VCaP (cell line): Measurements from ENCODE around the gene PLCD1.
A peak's percentile ranks its signal among the peaks of the same experiment; 100 is the strongest.

ENCODE experiments used
- H3K27ac ChIP-seq: fragments of 450-650 bp; 2 replicates; pipeline ENCODE4 v1.5.1; 2017
- CTCF ChIP-seq: fragments of 450-650 bp; conservative IDR thresholded peaks from 2 replicates; pipeline ENCODE4 v1.5.1; 2017; ENCODE audit warnings: mild to moderate bottlenecking, moderate library complexity

PLCD1 gene

GRCh38 chr3:37989821-37990480 lies 39.5 kb downstream of the PLCD1 start:
- H3K27ac ChIP-seq = peak overlapping the region; percentile 10; the same call in 1 of the 2 replicates

DNA sequence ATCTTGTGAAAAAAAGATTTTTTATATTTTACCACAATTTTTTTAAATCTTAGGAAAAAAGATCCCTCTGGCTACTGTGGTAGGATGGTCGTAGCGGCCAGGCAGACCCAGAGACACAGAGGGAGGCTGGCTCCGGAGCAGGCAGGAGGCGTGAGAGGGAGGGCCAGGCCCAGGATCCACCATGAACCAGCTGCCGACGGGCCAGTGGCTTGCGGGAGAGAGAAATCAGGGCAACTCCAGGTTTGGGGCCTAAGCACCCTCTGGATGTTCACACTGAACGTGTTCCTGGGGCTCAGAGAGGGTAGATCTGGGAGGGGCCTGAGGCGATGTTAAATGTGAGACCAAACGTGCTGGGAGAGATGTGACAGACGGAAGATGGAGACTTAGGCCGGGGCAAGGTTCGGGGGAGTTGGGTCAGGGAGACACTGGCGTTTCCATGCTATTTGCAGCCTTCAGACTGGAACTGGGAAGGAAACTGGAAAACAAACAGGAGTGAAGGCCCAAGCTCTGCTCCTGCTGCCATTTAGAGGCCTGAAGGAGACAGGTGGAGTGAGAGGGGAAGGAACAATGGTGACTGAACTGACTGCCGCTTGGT lies 40.4 kb downstream of the PLCD1 start:
- TF ChIP-seq CTCF = no peak
- peak overlapping the region; percentile 10; the same call in 1 of the 2 replicates for H3K27ac ChIP-seq

More at GRCh38 chr3:37989821-37990480, 39.5 kb downstream of the PLCD1 start:
- no peak for TF ChIP-seq CTCF

DNA sequence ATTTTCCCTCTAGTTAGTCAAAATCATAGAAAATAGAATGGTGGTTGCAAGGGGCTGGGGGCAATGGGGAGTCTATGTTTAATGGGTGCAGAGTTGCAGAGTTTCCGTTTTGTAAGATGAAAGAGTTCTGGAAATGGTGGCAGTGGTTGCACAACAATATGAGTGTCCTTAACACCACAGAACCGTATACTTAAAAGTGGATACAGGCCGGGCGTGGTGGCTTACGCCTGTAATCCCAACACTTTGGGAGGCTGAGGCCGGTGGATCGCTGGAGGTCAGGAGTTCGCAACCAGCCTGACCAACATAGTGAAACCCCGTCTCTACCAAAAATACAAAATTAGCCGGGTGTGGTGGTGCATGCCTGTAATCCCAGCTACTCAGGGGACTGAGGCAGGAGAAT lies 41.1 kb downstream of the PLCD1 start:
- H3K27ac ChIP-seq = peak overlapping the region; percentile 90; the same call in 1 of the 2 replicates

GRCh38 chr3:37987751-37988179 lies 41.7 kb downstream of the PLCD1 start:
- no peak for TF ChIP-seq CTCF
- peak overlapping the region; percentile 90 for H3K27ac ChIP-seq

- H3K27ac ChIP-seq = peak overlapping the region; percentile 90
- TF ChIP-seq CTCF = no peak
Measured at GRCh38 chr3:37987315-37987697, 42.1 kb downstream of the PLCD1 start.

DNA sequence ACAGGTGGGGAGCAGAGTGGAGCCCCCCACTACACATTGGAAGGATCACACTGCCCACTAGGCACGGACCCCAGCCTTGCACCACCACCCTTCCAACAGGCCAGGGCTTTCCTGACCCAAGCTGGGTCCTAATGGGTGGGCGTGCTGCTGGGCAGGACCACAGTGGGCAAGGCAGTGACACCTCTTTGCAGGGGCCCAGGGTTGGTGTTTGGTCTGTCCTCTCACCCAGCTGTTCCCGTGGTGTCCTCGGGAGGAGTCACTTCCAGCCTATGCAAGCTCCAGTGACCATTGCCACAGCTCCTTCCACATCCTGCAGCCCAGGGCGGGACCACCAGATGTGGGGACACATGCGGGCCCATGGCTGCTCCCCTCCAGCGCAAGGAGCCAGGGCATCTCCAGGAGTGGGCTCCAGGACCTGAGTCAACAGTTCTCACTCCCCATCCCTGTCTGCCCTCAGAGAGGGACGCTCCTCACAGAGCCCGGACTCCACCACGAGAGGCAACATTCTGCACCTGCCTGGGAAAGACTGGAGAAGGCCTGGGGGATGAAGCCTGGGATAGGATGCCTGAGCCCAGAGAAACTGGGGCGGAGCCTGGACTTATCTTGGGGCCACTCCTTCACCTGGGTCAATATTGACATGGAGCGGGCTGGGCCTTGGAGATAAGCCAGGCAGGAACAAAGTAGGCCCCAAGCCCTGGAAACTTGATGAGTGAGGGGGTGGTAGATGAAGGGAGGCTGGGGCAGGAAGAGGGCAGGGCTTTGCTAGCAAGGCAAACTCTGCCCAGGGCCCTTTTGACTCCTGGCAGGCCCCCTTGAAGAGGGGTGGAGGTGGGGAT lies 42.7 kb downstream of the PLCD1 start:
- H3K27ac ChIP-seq = peak overlapping the region; percentile 90
- no peak for TF ChIP-seq CTCF

DNA sequence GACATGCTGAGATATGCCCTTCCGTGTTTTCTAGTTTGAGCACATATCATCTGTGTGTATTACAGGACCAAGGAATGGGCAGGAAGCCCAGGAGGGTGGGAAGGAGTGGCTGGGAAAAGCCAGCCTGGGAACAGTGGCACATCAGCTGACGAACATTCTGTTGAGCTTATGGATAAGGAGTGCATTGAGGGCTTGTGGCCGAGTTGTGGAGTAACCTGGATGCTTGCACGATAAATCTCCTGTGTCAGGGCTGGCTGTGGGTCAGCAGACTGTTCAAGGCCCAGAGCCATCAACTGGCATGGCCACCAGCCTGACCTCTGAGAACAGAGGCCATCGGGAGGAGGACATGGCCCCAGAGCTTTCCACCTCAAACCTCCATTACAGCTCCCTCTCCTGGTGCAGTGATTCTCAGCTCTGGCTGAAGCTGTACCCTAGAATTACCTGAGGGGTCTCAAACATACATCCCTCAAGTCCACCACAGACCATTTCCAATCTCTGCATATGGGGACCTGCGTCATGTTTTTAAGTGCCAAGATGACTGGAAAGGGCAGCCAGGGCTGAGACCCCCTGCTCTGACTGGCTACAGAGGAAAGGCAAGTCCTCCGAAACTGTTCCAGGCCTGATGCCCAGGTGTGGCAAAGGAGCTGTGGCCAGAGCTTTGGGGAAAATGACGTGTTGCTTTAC lies 43.7 kb downstream of the PLCD1 start:
- H3K27ac ChIP-seq = peak overlapping the region; percentile 90

More for the DNA sequence above, 43.7 kb downstream of the PLCD1 start:
- TF ChIP-seq CTCF = no peak
